Measurements from ENCODE around the gene GPR153. TPM values are rescaled to one million over a fixed set of nuclear protein-coding genes. Genes with fewer than 3 reads are reported as not detected.

The GPR153 gene
- total and polyA plus RNA-seq, 2 of the 8 experiments (the other 6 are each of a cell fraction or from before 2014, with no cell fraction given): 5.7 to 8.1 TPM

GRCh38 chr1:6309564-6309963, 48.7 kb upstream of the GPR153 start:
- peaks cover 4% of the 10 kb centered on the region; the same call in 1 of the 2 replicates for H3K79me1 ChIP-seq (ENCODE audit: low read depth, low read length)
- H2AFZ ChIP-seq (ENCODE audit: low read length): no peak overlapping the region
- no peak overlapping the region for H3K56ac ChIP-seq (replicated peaks; ENCODE audit: insufficient read length, low read depth, low read length)
- H3K23ac ChIP-seq (ENCODE audit: insufficient read length): no peak overlapping the region
- no peak overlapping the region for H2BK20ac ChIP-seq (ENCODE audit: low read length)
- FAIRE-seq: no peak
- H3K4me2 ChIP-seq (ENCODE audit: insufficient read depth in 1 of 2, low read depth in 2 of 2, low read length in 2 of 2): no peak overlapping the region
- no peak overlapping the region for H2BK15ac ChIP-seq (ENCODE audit: low read length)
- no peaks in the 10 kb centered on the region for H3K4me1 ChIP-seq (replicated peaks in 1 of 4; ENCODE audit: control insufficient read depth in 3 of 4, insufficient read depth in 4 of 4, low read length in 3 of 4)
- H3K27ac ChIP-seq (ENCODE audit: low read depth, low read length): no peak overlapping the region
- H3K4me3 ChIP-seq (ENCODE audit: extremely low read depth in 1 of 4, insufficient read depth in 2 of 4, low read depth in 3 of 4, low read length in 4 of 4): no peak overlapping the region
- H2BK120ac ChIP-seq (replicated peaks; ENCODE audit: low read depth, low read length): no peak overlapping the region
- no peak overlapping the region for H3K18ac ChIP-seq (ENCODE audit: extremely low read depth, low read length)
- H4K20me1 ChIP-seq (replicated peaks in 1 of 2; ENCODE audit: control insufficient read depth in 1 of 2, insufficient read depth in 2 of 2, low read length in 2 of 2): peaks cover 0 to 3% of the 10 kb centered on the region in 2 experiments
- no peaks in the 10 kb centered on the region for H3K27me3 ChIP-seq (replicated peaks in 1 of 4; ENCODE audit: control insufficient read depth in 3 of 4, extremely low read depth in 1 of 4, insufficient read depth in 3 of 4, low read length in 3 of 4)
- ChIA-PET CTCF (ENCODE audit: partially characterized antibody) (interaction anchor here (0.7 to 1.4 kb wide), 6 partner anchors 10 to 62 kb away, joined by 3 to 6 read pairs (median 3); no protein-coding TSS in a partner anchor), POLR2A (ENCODE audit: partially characterized antibody) (no interaction called here)
- no peak overlapping the region for H3K9ac ChIP-seq (replicated peaks in 1 of 4; ENCODE audit: extremely low read depth in 1 of 4, low read depth in 3 of 4, low read length in 3 of 4)
- 94% methylated on average over 7 of the region's 7 CpGs; no CpG with 5 or more reads in 1 of the 2 experiments for WGBS, 2 experiments (ENCODE audit: extremely low coverage in 1 of 2, insufficient coverage in 1 of 2, insufficient read length in 1 of 2, insufficient replicate concordance in 2 of 2, low coverage in 1 of 2, low lambda C conversion rate in 2 of 2, missing lambda C conversion rate in 1 of 2)
- H4K8ac ChIP-seq (ENCODE audit: extremely low read depth, insufficient read depth, low read length): no peak overlapping the region
- peaks cover 0 to 13% (median 6%) of the 10 kb centered on the region in 4 experiments; a peak in 4 of 8 replicates for H3K36me3 ChIP-seq (ENCODE audit: control insufficient read depth in 2 of 4, insufficient read depth in 4 of 4, low read length in 3 of 4)
- no peaks in the 10 kb centered on the region for H3K79me2 ChIP-seq (ENCODE audit: control insufficient read depth in 1 of 2, insufficient read depth in 2 of 2, low read length in 2 of 2)
- H4K5ac ChIP-seq (ENCODE audit: insufficient read length, low read depth, low read length): no peak overlapping the region
- H3K14ac ChIP-seq (ENCODE audit: insufficient read length): no peak overlapping the region
- H4K91ac ChIP-seq (replicated peaks; ENCODE audit: insufficient read length, low read length): no peak overlapping the region
- H3K23me2 ChIP-seq (ENCODE audit: low read depth, low read length): no peaks in the 10 kb centered on the region
- H2AK5ac ChIP-seq (ENCODE audit: low read depth, low read length): no peak overlapping the region
- no peak overlapping the region for H2BK5ac ChIP-seq (ENCODE audit: low read depth, low read length)
- H2BK12ac ChIP-seq (ENCODE audit: low read depth, low read length): no peak overlapping the region
- H3K4ac ChIP-seq (replicated peaks; ENCODE audit: insufficient read length, low read depth, low read length): no peak overlapping the region
- DNase-seq (ENCODE audit: low read depth in 1 of 2, low spot score in 2 of 2): no peak
- H3K9me3 ChIP-seq (ENCODE audit: insufficient read depth in 2 of 2, low read depth in 1 of 2, low read length in 1 of 2): peaks cover 10 to 25% of the 10 kb centered on the region in 2 experiments; a peak in 3 of 4 replicates
- TF ChIP-seq PHF8 (conservative IDR thresholded peaks at IDR 0.05; ENCODE audit: low read depth, low read length) (no peak), MAFK (IDR thresholded peaks at IDR 0.05; ENCODE audit: low read depth, low read length) (no peak), CTCF (IDR thresholded peaks at IDR 0.05; ENCODE audit: control extremely low read depth in 1 of 3, insufficient read depth in 1 of 3, low read depth in 1 of 3, low read length in 3 of 3) (no peak), ATF2 (IDR thresholded peaks at IDR 0.05; ENCODE audit: low read length) (no peak), CTBP2 (IDR thresholded peaks at IDR 0.05; ENCODE audit: borderline replicate concordance, insufficient read depth, insufficient read length, low read length) (no peak), NRF1 (IDR thresholded peaks at IDR 0.05; ENCODE audit: low read depth, low read length) (no peak), SRF (IDR thresholded peaks at IDR 0.05; ENCODE audit: low read depth, low read length) (no peak), CHD1 (IDR thresholded peaks at IDR 0.05; ENCODE audit: low read depth, low read length) (no peak), CBX5 (IDR thresholded peaks at IDR 0.05; ENCODE audit: low read depth, low read length) (no peak), ASH2L (IDR thresholded peaks at IDR 0.05; ENCODE audit: low read length) (no peak)

Measured in H1 (cell line).